Naive thymus-derived CD4-positive, alpha-beta T cell (primary cell): ENCODE results near the gene RRM2. TPM values are rescaled to one million over a fixed set of nuclear protein-coding genes. Genes with fewer than 3 reads are reported as not detected.

Experiments used
- ATAC-seq: fragments of 150-1000 bp; cut with Tn5 transposase; 2 replicates; pipeline ENCODE4 v1.10.0; 2021; ENCODE audit warnings: mild to moderate bottlenecking, moderate library complexity
- CTCF ChIA-PET: fragments of 350-600 bp; sonication (Branson Sonifier 250); formaldehyde crosslinking; loops from one replicate; lab custom pipeline; 2021; ENCODE audit warnings: antibody characterized with exemption; lab: Charles Lee
- POLR2A ChIA-PET: fragments of 350-600 bp; sonication (Branson Sonifier 250); formaldehyde crosslinking; loops from one replicate; lab custom pipeline; 2021; ENCODE audit warnings: antibody characterized with exemption, inconsistent platforms; lab: Charles Lee
- DNase-seq, 9 donors: peaks; one replicate each; pipeline versions ENCODE4 v3.0.0 to v3.0.0-alpha.2; 2020 to 2022; ENCODE audit warnings: mixed read lengths in 1 of 9
- H3K27ac ChIP-seq: one replicate; pipeline ENCODE4 v1.7.0; 2013; ENCODE audit warnings: mild to moderate bottlenecking, low read depth, low read length, moderate library complexity
- H3K27me3 ChIP-seq, 2 donors: one replicate each; pipeline ENCODE4 v1.7.0; 2013; ENCODE audit warnings: low read length in 2 of 2, mild to moderate bottlenecking in 2 of 2, moderate library complexity in 2 of 2; ENCODE audit not compliant: control insufficient read depth in 2 of 2, insufficient read depth in 2 of 2
- H3K36me3 ChIP-seq, 3 experiments: 1 replicate in 2 of 3; 2 replicates in 1 of 3; pipeline ENCODE4 v1.7.0; 2013; ENCODE audit warnings: low read length in 3 of 3, mild to moderate bottlenecking in 3 of 3, moderate library complexity in 1 of 3; ENCODE audit not compliant: insufficient read depth in 3 of 3, control insufficient read depth in 2 of 3
- H3K4me1 ChIP-seq, 2 donors: one replicate each; pipeline ENCODE4 v1.7.0; 2013; ENCODE audit warnings: low read length in 2 of 2, mild to moderate bottlenecking in 2 of 2, moderate library complexity in 1 of 2; ENCODE audit not compliant: control insufficient read depth in 2 of 2, insufficient read depth in 2 of 2
- H3K4me3 ChIP-seq: 2 replicates; pipeline ENCODE4 v1.7.0; 2013; ENCODE audit warnings: mild to moderate bottlenecking, low read length
- H3K9me3 ChIP-seq, 3 experiments: 1 replicate in 2 of 3; 2 replicates in 1 of 3; pipeline ENCODE4 v1.7.0; 2013; ENCODE audit warnings: low read length in 3 of 3; ENCODE audit not compliant: control insufficient read depth in 2 of 3
- H3K27ac Mint-ChIP-seq, 9 donors: one replicate each; pipeline ENCODE4 v1.8.0; 2020 to 2022; ENCODE audit warnings: mixed read lengths in 9 of 9, mild to moderate bottlenecking in 8 of 9, moderate library complexity in 5 of 9, inconsistent platforms in 2 of 9
- H3K27me3 Mint-ChIP-seq, 5 donors: one replicate each; pipeline ENCODE4 v1.8.0; 2021 to 2022; ENCODE audit warnings: mixed read lengths in 5 of 5, mild to moderate bottlenecking in 1 of 5
- H3K36me3 Mint-ChIP-seq, 5 donors: one replicate each; pipeline ENCODE4 v1.8.0; 2020 to 2022; ENCODE audit warnings: mixed read lengths in 5 of 5, mild to moderate bottlenecking in 3 of 5, inconsistent platforms in 1 of 5
- H3K4me1 Mint-ChIP-seq, 7 donors: one replicate each; pipeline ENCODE4 v1.8.0; 2020 to 2022; ENCODE audit warnings: mixed read lengths in 7 of 7, mild to moderate bottlenecking in 3 of 7, inconsistent platforms in 1 of 7
- H3K4me3 Mint-ChIP-seq, 10 donors: one replicate each; pipeline ENCODE4 v1.8.0; 2020 to 2022; ENCODE audit warnings: mild to moderate bottlenecking in 10 of 10, mixed read lengths in 10 of 10, moderate library complexity in 6 of 10, inconsistent platforms in 2 of 10
- H3K9me3 Mint-ChIP-seq, 11 donors: one replicate each; pipeline ENCODE4 v1.8.0; 2020 to 2022; ENCODE audit warnings: mixed read lengths in 11 of 11, mild to moderate bottlenecking in 4 of 11, inconsistent platforms in 1 of 11, moderate library complexity in 1 of 11
- intact Hi-C, 2 donors: fragments of 100-400 bp; cut with micrococcal nuclease; formaldehyde crosslinking; loops; one replicate each; pipeline ENCODE4 v1.15.1; 2023
- polyA plus RNA-seq, 2 donors: library from polyadenylated mRNA; unstranded; fragments of 300-500 nt; fragmentation: Illumina TruSeq; gene quantifications; one replicate each; pipeline ENCODE4 v1.2.3, GENCODE V29; 2021
- total RNA-seq, 6 experiments: library from RNA in 5 of 6; stranded (reverse) in 5 of 6; gene quantifications; 1 replicate in 5 of 6; 2 replicates in 1 of 6; pipeline ENCODE4 v1.2.3 and lab custom pipeline; 2021 to 2026

RRM2 gene
- total and polyA plus RNA-seq, 7 experiments from 2014 or later, result 0.13 to 330 (median 0.51) TPM; not detected in 2

DNA sequence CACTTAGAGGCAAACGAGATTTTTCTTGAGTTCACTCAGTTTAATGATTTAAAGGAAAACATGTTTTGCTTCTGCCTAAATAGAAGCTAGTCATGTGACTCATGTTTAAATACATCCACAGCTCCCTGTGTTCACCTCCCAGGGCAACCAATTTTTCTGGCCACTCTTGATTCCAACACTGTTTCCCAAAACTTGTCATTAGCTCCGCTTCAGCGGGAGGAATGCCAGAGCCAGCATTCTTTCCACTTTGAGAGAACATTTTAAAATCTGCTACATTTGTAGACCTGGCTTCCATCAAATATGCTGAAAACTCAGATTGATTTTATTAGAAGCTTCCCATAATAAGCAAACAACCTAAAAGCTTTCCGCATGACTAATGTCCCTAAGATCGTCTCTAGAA is 39.5 kb upstream of the RRM2 start:
- ChIA-PET POLR2A (interaction anchor here (0.8 kb wide), 1 partner anchor 20 kb away, joined by 6 read pairs; no protein-coding TSS in a partner anchor), CTCF (interaction anchor here (0.7 kb wide), 2 partner anchors 17 to 326 kb away, joined by 3 to 5 read pairs; no protein-coding TSS in a partner anchor)
- Histone ChIP-seq H3K27ac (no peak overlapping the region), H3K4me1 (peaks cover 9 to 11% of the 10 kb centered on the region in 2 donors), H3K4me3 (no peak overlapping the region), H3K9me3 (no peaks in the 10 kb centered on the region), H3K27me3 (peaks cover 0 to 13% of the 10 kb centered on the region in 2 donors), H3K36me3 (no peaks in the 10 kb centered on the region)
- no peak overlapping the region for H3K4me3 Mint-ChIP-seq
- ATAC-seq, result no peak
- H3K9me3 Mint-ChIP-seq, result peaks cover 0 to 2% (median 0%) of the 10 kb centered on the region in 11 donors
- peaks cover 64 to 82% (median 72%) of the 10 kb centered on the region in 5 donors for H3K27me3 Mint-ChIP-seq
- H3K36me3 Mint-ChIP-seq, result peaks cover 0 to 4% (median 0%) of the 10 kb centered on the region in 5 donors
- peaks cover 9 to 25% (median 14%) of the 10 kb centered on the region in 7 donors for H3K4me1 Mint-ChIP-seq
- no peak overlapping the region for H3K27ac Mint-ChIP-seq
- no peak for DNase-seq
- intact Hi-C loops, result no loop called here

- H3K27me3 ChIP-seq, result peaks cover 0 to 8% of the 10 kb centered on the region in 2 donors
- peaks cover 9 to 18% (median 14%) of the 10 kb centered on the region in 7 donors for H3K4me1 Mint-ChIP-seq
- ChIA-PET CTCF (interaction anchor here (0.7 kb wide), 1 partner anchor 17 kb away, joined by 3 read pairs; no protein-coding TSS in a partner anchor), POLR2A (no interaction called here)
- H3K4me3 ChIP-seq, result no peak overlapping the region
- peaks cover 57 to 82% (median 65%) of the 10 kb centered on the region in 5 donors for H3K27me3 Mint-ChIP-seq
- H3K36me3 ChIP-seq, result no peaks in the 10 kb centered on the region
- H3K9me3 ChIP-seq, result no peaks in the 10 kb centered on the region
- H3K4me1 ChIP-seq, result peaks cover 9 to 11% of the 10 kb centered on the region in 2 donors
- DNase-seq, result no peak
- no peak overlapping the region for H3K27ac Mint-ChIP-seq
- intact Hi-C loops, result no loop called here
- peaks cover 0 to 2% (median 0%) of the 10 kb centered on the region in 11 donors for H3K9me3 Mint-ChIP-seq
- no peak for ATAC-seq
- peaks cover 0 to 4% (median 0%) of the 10 kb centered on the region in 5 donors for H3K36me3 Mint-ChIP-seq
- H3K27ac ChIP-seq, result no peak overlapping the region
- H3K4me3 Mint-ChIP-seq, result no peak overlapping the region
Observed at GRCh38 chr2:10083692-10084211, 38.8 kb upstream of the RRM2 start.

DNA sequence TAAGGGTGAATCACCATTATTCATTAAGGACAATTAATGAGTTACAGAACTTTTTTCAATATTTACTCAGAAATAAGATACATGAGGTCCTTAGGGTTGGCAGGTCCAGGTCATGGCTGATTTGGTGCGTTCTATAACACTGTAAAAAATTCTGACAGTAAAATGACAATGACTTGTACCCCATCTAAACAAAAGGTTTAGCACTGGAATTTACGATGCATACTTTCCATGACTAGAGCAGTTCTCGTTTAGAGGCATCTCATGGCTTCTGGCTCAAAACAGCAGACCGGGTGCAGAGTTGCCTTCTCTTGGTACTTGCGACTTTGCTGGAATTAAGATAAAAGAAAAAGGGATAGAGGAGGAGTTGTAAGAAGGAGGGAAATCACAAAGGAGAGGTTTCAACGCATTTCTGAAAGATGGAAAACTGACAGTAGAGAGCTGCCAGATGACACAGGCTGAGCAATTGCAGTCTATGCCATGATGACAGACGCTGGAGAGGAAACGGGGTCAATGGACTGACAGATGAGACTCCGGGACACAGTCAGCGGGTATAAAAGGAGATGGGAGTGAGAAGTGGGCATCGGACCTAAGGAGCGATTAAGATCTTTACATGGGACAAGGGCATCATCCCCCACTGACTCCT is 38.2 kb upstream of the RRM2 start:
- H3K4me1 Mint-ChIP-seq, result peaks cover 6 to 12% (median 9%) of the 10 kb centered on the region in 7 donors
- ChIA-PET CTCF (interaction anchor here (1.2 kb wide), 1 partner anchor 12 kb away, joined by 4 read pairs; no protein-coding TSS in a partner anchor), POLR2A (no interaction called here)
- no peak overlapping the region for H3K27ac ChIP-seq
- H3K9me3 ChIP-seq, result no peaks in the 10 kb centered on the region
- H3K27me3 Mint-ChIP-seq, result peaks cover 55 to 80% (median 62%) of the 10 kb centered on the region in 5 donors
- peaks cover 0 to under 1% (median 0%) of the 10 kb centered on the region in 5 donors for H3K36me3 Mint-ChIP-seq
- no peak overlapping the region for H3K27ac Mint-ChIP-seq
- ATAC-seq, result no peak
- no peaks in the 10 kb centered on the region for H3K36me3 ChIP-seq
- peaks cover 9 to 11% of the 10 kb centered on the region in 2 donors for H3K4me1 ChIP-seq
- peaks cover 0 to 2% (median 0%) of the 10 kb centered on the region in 11 donors for H3K9me3 Mint-ChIP-seq
- no peak for DNase-seq
- H3K27me3 ChIP-seq, result peaks cover 0 to 8% of the 10 kb centered on the region in 2 donors
- H3K4me3 ChIP-seq, result no peak overlapping the region
- no peak overlapping the region for H3K4me3 Mint-ChIP-seq
- intact Hi-C loops, result no loop called here

DNA sequence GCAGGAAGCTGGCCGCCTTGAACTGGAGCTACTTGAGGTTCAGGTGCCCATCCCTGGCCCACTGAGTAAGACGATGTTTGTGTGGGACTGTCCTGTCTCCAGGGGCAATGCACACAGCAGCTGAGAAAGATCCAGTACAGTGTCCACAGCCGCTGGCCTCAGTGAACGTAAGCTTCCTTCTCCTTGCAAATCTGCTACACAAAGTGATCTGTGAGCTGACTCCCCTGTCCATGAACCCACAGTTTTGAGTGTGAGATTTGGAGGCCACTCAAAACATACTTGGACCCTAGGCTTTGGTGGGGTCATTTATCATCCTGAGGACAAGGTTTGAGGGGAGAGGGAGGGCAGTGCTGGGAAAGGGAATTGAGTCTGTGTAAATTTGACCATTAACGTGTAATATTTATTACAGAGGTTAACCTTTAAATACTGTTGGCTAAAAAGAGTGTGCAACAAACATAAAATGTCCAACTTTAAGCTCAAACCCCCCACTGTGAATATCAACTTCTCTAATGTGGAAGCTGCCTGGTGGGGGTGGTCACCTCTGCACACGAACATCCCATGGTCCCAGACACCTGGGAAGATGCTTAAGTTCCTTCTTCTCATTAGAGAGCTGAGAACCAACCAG is 37.4 kb upstream of the RRM2 start:
- POLR2A ChIA-PET, result no interaction called here
- no peak for ATAC-seq

GRCh38 chr2:10085668-10086059 is 36.9 kb upstream of the RRM2 start:
- no peak overlapping the region for H3K27ac Mint-ChIP-seq
- peaks cover 0 to 2% (median 0%) of the 10 kb centered on the region in 11 donors for H3K9me3 Mint-ChIP-seq
- peaks cover 7 to 9% of the 10 kb centered on the region in 2 donors for H3K4me1 ChIP-seq
- no peak for ATAC-seq
- intact Hi-C loops, result no loop called here
- DNase-seq, result no peak
- ChIA-PET CTCF (interaction anchor here (0.6 to 1.2 kb wide), 2 partner anchors 13 to 524 kb away, joined by 3 to 4 read pairs; no protein-coding TSS in a partner anchor), POLR2A (no interaction called here)
- no peak overlapping the region for H3K27ac ChIP-seq
- H3K4me1 Mint-ChIP-seq, result peaks cover 6 to 12% (median 8%) of the 10 kb centered on the region in 7 donors
- H3K27me3 ChIP-seq, result peaks cover 0 to 8% of the 10 kb centered on the region in 2 donors
- no peaks in the 10 kb centered on the region for H3K36me3 Mint-ChIP-seq
- no peaks in the 10 kb centered on the region for H3K9me3 ChIP-seq
- no peaks in the 10 kb centered on the region for H3K36me3 ChIP-seq
- no peak overlapping the region for H3K4me3 Mint-ChIP-seq
- H3K27me3 Mint-ChIP-seq, result peaks cover 66 to 94% (median 71%) of the 10 kb centered on the region in 5 donors
- H3K4me3 ChIP-seq, result no peak overlapping the region

More for the DNA sequence above, 37.4 kb upstream of the RRM2 start:
- intact Hi-C loops, result no loop called here
- Histone ChIP-seq H3K36me3 (no peaks in the 10 kb centered on the region), H3K4me1 (peaks cover 9 to 11% of the 10 kb centered on the region in 2 donors), H3K9me3 (no peaks in the 10 kb centered on the region), H3K4me3 (no peak overlapping the region), H3K27me3 (peaks cover 0 to 8% of the 10 kb centered on the region in 2 donors), H3K27ac (no peak overlapping the region)
- Mint-ChIP-seq H3K9me3 (peaks cover 0 to 2% (median 0%) of the 10 kb centered on the region in 11 donors), H3K4me1 (peaks cover 6 to 12% (median 8%) of the 10 kb centered on the region in 7 donors), H3K27me3 (peaks cover 61 to 89% (median 69%) of the 10 kb centered on the region in 5 donors), H3K36me3 (no peaks in the 10 kb centered on the region), H3K27ac (no peak overlapping the region), H3K4me3 (no peak overlapping the region)
- DNase-seq, result no peak
- CTCF ChIA-PET, result interaction anchor here (0.6 to 1.2 kb wide), 2 partner anchors 12 to 525 kb away, joined by 3 to 4 read pairs; no protein-coding TSS in a partner anchor

DNA sequence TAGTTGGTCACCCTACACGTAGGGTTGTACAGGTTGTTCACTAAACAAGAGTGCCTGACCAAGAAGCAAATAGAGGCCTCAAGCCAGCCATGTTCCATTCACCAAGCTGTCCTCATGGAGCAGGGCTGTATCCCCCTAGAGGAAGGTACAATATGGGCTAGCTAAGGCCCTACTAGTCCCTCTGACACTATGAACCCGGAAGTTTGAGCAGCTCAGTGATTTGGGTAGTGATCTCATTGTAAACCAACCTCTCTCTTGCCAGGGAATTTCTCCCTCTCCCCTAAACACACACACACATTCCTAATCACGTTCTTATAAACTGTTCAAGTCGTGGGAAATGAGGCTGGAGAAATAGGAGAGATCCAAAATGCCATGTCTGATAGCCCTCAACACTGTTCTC is 35.6 kb upstream of the RRM2 start:
- H3K36me3 Mint-ChIP-seq, result peaks cover 0 to 1% (median 0%) of the 10 kb centered on the region in 5 donors
- intact Hi-C loops, result no loop called here
- H3K36me3 ChIP-seq, result no peaks in the 10 kb centered on the region
- peaks cover 0 to 2% (median under 1%) of the 10 kb centered on the region in 11 donors for H3K9me3 Mint-ChIP-seq
- H3K9me3 ChIP-seq, result no peaks in the 10 kb centered on the region
- POLR2A ChIA-PET, result no interaction called here
- ATAC-seq, result no peak
- CTCF ChIA-PET, result interaction anchor here (0.8 to 1.9 kb wide), 2 partner anchors 10 to 348 kb away, joined by 3 to 5 read pairs; no protein-coding TSS in a partner anchor
- H3K4me1 Mint-ChIP-seq, result peaks cover 4 to 7% (median 6%) of the 10 kb centered on the region in 7 donors
- H3K27me3 Mint-ChIP-seq, result peaks cover 62 to 88% (median 66%) of the 10 kb centered on the region in 5 donors
- no peak overlapping the region for H3K4me3 Mint-ChIP-seq
- no peak overlapping the region for H3K4me3 ChIP-seq
- DNase-seq, result no peak
- peaks cover 0 to 4% of the 10 kb centered on the region in 2 donors for H3K27me3 ChIP-seq
- H3K27ac ChIP-seq, result no peak overlapping the region
- no peaks in the 10 kb centered on the region for H3K4me1 ChIP-seq
- no peak overlapping the region for H3K27ac Mint-ChIP-seq
